ENCODE measurements around the gene KIR2DL1.
"Not testable (repeated sequence)": the region's sequence is repeated elsewhere in the genome, so short reads cannot be mapped to it uniquely, and the experiment has no call there.

The KIR2DL1 gene

DNA sequence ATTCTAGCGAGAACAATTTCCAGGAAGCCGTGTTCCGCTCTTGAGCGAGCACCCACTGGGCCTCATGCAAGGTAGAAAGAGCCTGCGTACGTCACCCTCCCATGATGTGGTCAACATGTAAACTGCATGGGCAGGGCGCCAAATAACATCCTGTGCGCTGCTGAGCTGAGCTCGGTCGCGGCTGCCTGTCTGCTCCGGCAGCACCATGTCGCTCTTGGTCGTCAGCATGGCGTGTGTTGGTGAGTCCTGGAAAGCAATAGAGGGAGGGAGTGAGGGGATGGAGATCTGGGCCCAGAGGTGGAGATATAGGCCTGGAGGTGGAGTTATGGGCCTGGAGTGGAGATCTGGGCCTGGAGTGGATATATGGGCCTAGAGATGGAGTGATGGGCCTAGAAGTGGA lies at the start of gene KIR2DL1:
Gene KIR2DL1 (plus strand): TSS at position 148 of the 400 bp plus-strand sequence. CDS start 58 bp downstream, at position 206.
- not testable (repeated sequence) for DNase-seq

DNA sequence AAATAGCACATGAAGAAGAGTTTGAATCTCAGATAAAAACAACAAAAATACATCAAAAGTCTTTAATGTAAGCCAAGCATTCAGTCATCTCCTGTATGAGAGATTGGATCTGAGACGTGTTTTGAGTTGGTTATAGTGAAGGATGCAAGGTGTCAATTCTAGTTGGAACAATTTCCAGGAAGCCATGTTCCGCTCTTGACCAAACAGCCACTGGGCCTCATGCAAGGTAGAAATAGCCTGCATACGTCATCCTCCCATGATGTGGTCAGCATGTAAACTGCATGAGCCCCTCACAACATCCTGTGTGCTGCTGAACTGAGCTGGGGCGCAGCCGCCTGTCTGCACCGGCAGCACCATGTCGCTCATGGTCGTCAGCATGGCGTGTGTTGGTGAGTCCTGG lies 45.5 kb upstream of the KIR2DL1 start, which contains the start of gene KIR3DL3:
Gene KIR3DL3 (plus strand): TSS at position 301 of the 400 bp plus-strand sequence. CDS start 55 bp downstream, at position 356.
- DNase-seq: no peak

DNA sequence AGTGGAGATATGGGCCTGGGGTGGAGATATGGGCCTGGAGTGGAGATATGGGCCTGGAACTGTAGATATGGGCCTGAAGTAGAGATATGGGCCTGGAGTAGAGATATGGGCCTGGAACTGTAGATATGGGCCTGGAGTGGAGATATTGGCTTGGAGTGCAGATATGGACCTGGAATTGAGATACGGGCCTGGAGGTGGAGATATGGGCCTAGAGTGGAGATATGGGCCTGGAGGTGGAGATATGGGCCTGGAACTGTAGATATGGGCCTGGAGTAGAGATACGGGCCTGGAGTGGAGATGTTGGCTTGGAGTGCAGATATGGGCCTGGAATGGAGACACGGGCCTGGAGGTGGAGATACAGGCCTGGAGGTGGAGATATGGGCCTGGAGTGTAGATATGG lies 44.9 kb upstream of the KIR2DL1 start:
- no peak for DNase-seq

DNA sequence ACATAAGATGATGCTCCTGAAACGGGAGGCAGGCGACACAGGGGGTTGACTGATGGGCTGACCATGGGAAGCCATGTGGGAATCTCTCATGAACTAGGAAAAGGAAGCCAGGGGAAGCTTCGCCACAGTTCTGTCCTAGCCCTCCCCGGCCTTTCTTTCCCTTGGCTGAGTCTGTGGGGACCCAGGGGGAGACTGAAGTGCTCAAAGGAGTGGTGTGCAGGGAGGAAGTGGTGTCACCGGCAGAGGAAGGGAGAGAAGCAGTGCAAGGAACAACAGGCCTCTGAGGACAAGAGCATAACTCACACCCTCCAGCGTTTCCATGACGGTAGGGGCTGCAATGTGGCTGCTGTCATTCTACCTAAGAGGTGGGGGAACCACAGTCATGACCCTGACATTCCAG lies 44.3 kb upstream of the KIR2DL1 start:
- no peak for DNase-seq

DNA sequence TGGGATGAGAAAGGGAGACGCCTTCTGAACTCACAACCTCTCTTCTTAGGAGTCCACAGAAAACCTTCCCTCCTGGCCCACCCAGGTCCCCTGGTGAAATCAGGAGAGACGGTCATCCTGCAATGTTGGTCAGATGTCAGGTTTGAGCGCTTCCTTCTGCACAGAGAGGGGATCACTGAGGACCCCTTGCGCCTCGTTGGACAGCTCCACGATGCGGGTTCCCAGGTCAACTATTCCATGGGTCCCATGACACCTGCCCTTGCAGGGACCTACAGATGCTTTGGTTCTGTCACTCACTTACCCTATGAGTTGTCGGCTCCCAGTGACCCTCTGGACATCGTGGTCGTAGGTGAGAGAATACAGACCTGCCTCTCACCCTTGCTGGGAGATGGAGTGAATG lies 42.0 kb upstream of the KIR2DL1 start:
- DNase-seq: no peak

DNA sequence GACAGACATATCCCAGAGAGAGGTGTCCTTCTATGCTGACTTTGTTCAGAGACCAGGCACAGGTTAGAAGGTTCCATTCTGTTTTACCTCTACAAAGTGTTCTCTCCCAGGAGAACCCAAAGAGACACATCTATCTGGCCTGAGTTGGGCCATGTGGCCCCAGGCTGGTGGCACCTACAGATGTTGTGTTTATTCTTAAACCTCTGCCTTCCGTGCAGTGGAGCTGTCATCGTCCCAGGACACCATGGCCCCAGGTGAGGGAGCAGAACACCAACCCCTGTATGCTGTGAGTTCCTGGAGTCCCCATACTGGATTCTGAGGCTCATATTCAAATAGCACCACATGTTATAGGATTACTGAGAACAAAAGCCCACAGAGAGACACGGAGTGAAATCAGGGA lies 41.4 kb upstream of the KIR2DL1 start:
- DNase-seq: no peak

DNA sequence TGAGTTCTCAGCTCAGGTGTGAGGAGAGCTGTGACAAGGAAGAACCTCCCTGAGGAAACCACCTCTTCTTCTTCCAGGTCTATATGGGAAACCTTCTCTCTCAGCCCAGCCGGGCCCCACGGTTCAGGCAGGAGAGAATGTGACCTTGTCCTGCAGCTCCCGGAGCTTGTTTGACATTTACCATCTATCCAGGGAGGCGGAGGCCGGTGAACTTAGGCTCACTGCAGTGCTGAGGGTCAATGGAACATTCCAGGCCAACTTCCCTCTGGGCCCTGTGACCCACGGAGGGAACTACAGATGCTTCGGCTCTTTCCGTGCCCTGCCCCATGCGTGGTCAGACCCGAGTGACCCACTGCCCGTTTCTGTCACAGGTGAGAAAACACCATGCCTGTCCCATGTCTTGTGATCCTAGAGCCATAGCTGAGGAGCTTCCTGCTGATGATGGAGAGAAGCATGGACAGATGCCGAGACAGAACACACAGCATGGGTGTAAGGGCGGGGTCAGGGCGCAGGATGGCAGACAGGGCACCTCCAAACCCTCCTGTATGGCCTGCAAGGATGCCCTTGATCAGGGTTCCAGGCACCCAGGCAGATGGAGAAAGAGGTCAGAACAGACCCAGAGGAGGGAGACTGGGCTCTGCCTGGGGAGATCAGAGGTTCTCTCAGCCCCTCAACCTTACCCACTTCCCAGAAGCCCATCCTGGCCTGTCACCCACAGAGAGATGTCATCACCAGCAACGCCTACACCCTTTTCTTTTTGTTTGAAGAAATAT lies 40.0 kb upstream of the KIR2DL1 start:
- no peak for DNase-seq

DNA sequence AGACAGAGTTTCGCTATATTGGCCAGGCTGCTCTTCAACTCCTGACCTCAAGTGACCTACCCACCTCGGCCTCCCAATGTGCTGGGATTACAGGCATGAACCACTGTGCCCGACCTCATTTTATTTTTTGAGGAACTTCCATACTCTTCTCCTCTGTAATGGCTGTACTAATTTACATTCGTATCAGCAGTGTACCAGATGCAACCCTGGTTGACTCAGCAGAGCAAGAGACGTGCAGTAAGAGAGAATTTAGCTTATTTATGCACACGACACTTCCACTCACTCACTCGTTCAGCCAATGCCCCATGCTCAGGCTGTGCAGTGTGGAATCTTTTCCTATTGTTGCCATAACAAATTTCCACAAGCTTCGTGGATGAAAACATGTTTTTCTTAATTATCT lies 38.4 kb upstream of the KIR2DL1 start:
- DNase-seq: no peak

DNA sequence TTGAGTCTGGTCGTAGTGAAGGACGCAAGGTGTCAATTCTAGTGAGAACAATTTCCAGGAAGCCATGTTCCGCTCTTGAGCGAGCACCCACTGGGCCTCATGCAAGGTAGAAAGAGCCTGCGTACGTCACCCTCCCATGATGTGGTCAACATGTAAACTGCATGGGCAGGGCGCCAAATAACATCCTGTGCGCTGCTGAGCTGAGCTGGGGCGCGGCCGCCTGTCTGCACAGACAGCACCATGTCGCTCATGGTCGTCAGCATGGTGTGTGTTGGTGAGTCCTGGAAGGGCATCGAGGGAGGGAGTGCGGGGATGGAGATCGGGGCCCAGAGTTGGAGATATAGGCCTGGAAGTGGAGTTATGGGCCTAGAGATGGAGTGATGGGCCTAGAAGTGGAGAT lies 31.3 kb upstream of the KIR2DL1 start, which contains the start of gene KIR2DL3:
Gene KIR2DL3 (plus strand): TSS at position 208 of the 400 bp plus-strand sequence. CDS start 33 bp downstream, at position 241.
- not testable (repeated sequence) for DNase-seq

DNA sequence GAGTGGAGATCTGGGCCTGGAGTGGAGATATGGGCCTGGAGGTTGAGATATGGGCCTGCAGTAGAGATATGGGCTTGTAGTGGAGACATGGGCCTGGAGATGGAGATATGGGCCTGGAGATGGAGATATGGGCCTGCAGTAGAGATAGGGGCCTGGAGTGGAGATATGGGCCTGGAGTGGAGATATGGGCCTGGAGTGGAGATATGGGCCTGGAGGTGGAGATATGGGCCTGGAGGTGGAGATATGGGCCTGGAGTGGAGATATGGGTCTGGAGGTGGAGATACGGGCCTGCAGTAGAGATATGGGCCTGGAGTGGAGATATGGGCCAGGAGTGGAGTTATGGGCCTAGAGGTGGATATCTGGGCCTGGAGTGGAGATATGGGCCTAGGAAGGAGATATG lies 30.9 kb upstream of the KIR2DL1 start:
- no peak for DNase-seq

DNA sequence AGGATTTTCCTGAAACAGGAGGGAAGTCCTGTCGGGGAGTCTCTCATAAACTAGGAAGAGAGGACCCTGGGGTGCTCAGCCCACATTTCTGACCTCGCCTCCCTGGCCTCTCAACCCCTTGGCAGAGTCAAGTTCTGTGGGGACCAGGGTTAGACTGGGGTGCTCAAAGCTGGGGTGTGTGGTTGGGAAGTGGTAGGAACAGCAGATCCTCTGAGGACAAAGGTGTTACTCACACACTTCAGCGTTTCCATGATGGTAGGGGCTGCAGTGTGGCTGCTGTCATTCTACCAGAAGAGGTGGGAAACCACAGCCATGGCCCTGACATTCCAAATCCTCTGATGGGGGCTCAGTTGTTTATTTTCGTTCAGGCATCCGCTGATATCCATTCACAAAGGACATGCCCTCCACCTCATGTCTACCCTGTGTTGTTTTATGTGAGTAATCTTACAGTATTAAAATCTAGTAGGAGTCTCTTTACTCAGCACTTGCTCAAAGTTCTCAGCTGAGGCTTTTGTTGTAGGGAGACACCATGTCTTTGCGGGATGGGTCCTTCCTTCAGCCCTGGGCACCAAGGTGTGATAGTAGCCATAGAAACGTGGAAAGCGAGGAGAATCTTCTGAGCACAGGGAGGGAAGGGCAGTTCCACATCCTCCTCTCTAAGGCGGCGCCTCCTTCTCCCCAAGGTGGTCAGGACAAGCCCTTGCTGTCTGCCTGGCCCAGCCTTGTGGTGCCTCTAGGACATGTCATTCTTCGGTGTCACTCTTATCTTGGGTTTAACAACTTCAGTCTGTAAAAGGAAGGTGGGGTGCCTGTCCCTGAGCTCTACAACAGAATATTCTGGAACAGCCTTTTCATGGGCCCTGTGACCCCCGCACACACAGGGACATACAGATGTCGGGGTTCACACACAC lies 29.8 kb upstream of the KIR2DL1 start:
- no peak for DNase-seq

DNA sequence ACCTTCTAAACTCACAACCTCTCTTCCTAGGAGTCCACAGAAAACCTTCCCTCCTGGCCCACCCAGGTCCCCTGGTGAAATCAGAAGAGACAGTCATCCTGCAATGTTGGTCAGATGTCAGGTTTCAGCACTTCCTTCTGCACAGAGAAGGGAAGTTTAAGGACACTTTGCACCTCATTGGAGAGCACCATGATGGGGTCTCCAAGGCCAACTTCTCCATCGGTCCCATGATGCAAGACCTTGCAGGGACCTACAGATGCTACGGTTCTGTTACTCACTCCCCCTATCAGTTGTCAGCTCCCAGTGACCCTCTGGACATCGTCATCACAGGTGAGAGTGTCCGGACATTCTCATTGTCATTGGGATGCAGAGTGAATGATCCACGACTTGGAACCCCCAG lies 27.6 kb upstream of the KIR2DL1 start:
- not testable (repeated sequence) for DNase-seq

DNA sequence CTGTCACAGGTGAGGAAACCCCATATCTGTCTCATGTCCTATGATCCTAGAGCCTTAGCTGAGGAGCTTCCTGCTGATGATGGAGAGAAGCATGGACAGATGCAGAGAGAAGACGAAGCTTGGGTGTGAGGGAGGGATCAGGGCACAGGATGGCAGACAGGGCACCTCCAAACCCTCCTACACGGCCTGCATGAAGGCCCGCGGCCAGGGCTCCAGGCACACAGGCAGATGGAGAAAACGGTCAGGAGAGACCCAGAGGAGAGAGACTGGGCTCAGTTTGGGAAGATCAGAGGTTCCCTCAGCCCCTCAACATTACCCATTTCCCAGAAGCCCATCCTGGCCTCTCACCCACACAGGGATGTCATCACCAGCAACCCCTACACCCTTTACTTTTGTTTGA lies 25.5 kb upstream of the KIR2DL1 start:
- not testable (repeated sequence) for DNase-seq

DNA sequence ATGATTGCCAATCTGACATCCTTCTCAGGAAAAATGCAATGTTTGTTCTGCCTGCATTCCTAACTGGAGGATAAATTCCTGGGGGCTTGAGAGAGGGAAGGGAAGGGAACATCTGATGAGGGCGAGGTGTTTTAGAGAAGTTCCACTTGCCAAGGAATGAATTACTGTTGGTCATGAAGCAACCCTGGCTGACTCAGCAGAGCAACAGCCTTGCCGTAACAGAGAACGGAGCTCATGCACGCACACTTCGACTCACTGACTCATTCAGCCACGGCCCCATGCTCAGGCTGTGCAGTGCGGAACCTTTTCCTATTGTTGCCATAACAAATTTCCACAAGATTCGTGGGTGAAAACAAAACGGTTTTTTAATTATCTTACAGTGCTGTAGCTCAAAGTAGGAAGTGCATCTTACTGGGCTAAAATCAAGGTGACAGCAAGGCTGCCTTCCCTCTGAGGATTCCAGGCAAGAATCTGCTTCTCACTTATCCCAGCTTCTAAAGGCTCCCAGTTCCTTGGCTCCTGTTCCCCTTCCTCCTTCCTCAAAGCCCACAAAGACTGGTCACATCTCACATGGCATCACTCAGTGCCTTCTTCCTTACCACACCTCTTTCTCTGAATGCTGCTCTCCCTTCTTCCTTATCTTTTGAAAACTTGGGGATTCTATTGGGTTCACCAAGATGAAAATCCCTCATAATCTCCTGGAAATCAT lies 21.8 kb upstream of the KIR2DL1 start:
- DNase-seq: not testable (repeated sequence)

DNA sequence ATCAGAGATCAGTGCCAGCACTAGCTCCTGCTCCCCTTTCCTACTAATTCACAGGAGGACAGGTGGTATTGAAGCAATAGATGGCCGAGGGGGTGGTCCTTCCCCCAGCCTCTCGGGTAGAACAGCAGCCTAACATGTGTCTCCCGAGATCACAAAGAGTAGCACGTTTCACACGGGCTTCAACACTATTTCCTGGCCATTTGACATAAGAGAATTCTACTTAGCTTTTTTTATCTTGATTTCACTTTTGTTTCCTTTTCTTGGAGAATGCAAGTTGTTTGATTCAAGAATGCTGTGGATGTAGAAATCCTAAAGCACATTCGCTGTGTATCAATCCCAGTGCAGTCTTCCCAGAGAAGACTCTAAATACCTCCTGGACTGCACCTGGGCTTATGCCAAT lies 19.3 kb upstream of the KIR2DL1 start:
- DNase-seq: not testable (repeated sequence)

DNA sequence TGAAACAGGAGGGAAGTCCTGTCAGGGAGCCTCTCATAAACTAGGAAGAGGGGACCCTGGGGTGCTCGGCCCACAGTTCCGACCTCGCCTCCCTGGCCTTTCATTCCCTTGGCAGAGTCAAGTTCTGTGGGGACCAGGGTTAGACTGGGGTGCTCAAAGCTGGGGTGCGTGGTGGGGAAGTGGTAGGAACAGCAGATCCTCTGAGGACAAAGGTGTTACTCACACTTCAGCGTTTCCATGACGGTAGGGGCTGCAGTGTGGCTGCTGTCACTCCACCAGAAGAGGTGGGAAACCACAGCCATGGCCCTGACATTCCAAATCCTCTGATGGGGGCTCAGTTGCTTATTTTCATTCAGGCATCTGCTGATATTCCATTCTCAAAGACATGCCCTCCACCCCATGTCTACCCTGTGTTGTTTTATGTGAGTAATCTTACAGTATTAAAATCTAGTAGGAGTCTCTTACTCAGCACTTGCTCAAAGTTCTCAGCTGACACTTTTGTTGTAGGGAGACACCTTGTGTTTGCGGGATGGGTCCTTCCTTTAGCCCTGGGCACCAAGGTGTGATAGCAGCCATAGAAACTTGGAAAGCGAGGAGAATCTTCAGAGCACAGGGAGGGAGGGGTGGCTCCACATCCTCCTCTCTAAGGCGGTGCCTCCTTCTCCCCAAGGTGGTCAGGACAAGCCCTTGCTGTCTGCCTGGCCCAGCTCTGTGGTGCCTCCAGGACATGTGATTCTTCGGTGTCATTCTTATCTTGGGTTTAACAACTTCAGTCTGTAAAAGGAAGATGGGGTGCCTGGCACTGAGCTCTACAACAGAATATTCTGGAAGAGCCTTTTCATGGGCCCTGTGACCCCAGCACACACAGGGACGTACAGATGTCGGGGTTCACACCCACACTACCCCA lies 13.1 kb upstream of the KIR2DL1 start:
- not testable (repeated sequence) for DNase-seq

DNA sequence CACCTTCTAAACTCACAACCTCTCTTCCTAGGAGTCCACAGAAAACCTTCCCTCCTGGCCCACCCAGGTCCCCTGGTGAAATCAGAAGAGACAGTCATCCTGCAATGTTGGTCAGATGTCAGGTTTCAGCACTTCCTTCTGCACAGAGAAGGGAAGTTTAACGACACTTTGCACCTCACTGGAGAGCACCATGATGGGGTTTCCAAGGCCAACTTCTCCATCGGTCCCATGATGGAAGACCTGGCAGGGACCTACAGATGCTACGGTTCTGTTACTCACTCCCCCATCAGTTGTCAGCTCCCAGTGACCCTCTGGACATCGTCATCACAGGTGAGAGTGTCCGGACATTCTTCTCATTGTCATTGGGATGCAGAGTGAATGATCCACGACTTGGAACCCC lies 11.0 kb upstream of the KIR2DL1 start:
- DNase-seq: not testable (repeated sequence)

DNA sequence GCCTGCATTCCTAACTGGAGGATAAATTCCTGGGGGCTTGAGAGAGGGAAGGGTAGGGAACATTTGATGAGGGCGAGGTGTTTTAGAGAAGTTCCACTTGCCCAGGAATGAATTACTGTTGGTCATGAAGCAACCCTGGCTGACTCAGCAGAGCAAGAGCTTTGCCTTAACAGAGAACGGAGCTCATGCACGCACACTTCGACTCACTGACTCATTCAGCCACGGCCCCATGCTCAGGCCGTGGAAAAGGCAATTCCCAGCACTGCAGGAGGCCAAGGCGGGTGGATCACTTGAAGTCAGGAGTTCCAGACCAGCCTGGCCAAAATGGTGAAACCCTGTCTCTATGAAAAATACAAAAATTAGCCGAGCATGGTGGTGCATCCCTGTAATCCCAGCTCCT lies 5.4 kb upstream of the KIR2DL1 start:
- DNase-seq: not testable (repeated sequence)

DNA sequence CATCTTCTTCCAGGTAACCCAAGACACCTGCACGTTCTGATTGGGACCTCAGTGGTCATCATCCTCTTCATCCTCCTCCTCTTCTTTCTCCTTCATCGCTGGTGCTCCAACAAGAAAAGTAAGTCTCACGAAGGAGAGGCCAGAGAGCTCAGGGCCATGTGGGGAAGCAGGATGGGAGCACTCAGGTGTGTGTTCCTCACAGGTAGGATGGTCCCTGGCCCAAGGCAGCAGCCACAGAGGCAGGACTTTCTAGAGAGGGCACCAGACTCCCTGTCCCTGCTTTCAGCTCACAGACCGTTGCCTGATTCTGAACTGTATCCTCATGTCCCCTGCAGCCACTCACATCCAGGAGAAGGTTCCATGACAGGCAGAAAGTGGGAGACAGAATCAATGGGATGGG lies 3.1 kb upstream of the KIR2DL1 start:
- DNase-seq: not testable (repeated sequence)

DNA sequence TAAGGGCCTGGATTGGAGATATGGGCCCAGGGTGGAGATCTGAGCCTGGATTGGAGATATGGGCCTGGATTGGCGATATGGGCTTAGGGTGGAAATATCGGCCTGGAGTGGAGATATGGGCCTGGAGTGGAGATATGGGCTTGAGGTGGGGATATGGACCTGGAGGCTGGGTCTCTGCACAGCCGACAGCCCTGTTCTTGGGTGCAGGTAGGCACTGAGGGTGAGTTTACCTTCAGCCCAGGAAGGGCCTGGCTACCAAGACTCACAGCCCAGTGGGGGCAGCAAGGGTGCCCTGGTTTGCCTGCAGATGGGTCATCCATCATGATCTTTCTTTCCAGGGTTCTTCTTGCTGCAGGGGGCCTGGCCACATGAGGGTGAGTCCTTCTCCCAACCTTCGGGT lies 918 bp downstream of the KIR2DL1 start:
- not testable (repeated sequence) for DNase-seq

DNA sequence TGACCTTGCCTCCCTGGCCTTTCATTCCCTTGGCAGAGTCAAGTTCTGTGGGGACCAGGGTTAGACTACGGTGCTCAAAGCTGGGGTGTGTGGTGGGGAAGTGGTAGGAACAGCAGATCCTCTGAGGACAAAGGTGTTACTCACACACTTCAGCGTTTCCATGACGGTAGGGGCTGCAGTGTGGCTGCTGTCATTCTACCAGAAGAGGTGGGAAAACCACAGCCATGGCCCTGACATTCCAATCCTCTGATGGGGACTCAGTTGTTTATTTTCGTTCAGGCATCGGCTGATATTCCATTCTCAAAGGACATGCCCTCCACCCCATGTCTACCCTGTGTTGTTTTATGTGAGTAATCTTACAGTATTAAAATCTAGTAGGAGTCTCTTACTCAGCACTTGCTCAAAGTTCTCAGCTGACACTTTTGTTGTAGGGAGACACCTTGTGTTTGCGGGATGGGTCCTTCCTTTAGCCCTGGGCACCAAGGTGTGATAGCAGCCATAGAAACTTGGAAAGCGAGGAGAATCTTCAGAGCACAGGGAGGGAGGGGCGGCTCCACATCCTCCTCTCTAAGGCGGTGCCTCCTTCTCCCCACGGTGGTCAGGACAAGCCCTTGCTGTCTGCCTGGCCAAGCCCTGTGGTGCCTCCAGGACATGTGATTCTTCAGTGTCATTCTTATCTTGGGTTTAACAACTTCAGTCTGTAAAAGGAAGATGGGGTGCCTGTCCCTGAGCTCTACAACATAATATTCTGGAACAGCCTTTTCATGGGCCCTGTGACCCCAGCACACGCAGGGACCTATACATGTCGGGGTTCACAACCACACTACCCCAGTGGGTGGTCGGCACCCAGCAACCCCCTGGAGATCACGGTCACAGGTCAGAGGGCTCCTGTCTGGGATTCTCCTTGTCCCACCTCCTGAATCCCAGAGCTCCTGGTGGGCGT lies 1.7 kb downstream of the KIR2DL1 start:
- not testable (repeated sequence) for DNase-seq
